ENCODE data around the gene RAB3C.

The RAB3C gene

GRCh38 chr5:58803056-58803455 lies 220.2 kb downstream of the RAB3C start:
- ATAC-seq, result no peak
- TF ChIP-seq ARNTL (CRISPR knock-in tag; IDR thresholded peaks at IDR 0.05; ENCODE audit: borderline replicate concordance, low read depth) (no peak), ZNF70 (CRISPR knock-in tag; IDR thresholded peaks at IDR 0.05) (no peak), ZC3H10 (CRISPR knock-in tag; IDR thresholded peaks at IDR 0.05) (no peak), OSR1 (CRISPR knock-in tag; IDR thresholded peaks at IDR 0.05) (no peak), ISL1 (CRISPR knock-in tag; IDR thresholded peaks at IDR 0.05) (no peak), ZNF8 (CRISPR knock-in tag; IDR thresholded peaks at IDR 0.05) (no peak), ZNF565 (CRISPR knock-in tag; conservative IDR thresholded peaks at IDR 0.05; ENCODE audit: low read depth) (no peak)
- TF ChIP-seq, protein P1, sequence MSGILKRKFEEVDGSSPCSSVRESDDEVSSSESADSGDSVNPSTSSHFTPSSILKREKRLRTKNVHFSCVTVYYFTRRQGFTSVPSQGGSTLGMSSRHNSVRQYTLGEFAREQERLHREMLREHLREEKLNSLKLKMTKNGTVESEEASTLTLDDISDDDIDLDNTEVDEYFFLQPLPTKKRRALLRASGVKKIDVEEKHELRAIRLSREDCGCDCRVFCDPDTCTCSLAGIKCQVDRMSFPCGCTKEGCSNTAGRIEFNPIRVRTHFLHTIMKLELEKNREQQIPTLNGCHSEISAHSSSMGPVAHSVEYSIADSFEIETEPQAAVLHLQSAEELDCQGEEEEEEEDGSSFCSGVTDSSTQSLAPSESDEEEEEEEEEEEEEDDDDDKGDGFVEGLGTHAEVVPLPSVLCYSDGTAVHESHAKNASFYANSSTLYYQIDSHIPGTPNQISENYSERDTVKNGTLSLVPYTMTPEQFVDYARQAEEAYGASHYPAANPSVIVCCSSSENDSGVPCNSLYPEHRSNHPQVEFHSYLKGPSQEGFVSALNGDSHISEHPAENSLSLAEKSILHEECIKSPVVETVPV (CRISPR knock-in tag; IDR thresholded peaks at IDR 0.05), result no peak
- TF ChIP-seq, protein P2, sequence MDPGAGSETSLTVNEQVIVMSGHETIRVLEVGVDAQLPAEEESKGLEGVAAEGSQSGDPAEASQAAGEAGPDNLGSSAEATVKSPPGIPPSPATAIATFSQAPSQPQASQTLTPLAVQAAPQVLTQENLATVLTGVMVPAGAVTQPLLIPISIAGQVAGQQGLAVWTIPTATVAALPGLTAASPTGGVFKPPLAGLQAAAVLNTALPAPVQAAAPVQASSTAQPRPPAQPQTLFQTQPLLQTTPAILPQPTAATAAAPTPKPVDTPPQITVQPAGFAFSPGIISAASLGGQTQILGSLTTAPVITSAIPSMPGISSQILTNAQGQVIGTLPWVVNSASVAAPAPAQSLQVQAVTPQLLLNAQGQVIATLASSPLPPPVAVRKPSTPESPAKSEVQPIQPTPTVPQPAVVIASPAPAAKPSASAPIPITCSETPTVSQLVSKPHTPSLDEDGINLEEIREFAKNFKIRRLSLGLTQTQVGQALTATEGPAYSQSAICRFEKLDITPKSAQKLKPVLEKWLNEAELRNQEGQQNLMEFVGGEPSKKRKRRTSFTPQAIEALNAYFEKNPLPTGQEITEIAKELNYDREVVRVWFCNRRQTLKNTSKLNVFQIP (CRISPR knock-in tag; IDR thresholded peaks at IDR 0.05; ENCODE audit: borderline replicate concordance, low read depth), result no peak
- TF ChIP-seq, protein P3, sequence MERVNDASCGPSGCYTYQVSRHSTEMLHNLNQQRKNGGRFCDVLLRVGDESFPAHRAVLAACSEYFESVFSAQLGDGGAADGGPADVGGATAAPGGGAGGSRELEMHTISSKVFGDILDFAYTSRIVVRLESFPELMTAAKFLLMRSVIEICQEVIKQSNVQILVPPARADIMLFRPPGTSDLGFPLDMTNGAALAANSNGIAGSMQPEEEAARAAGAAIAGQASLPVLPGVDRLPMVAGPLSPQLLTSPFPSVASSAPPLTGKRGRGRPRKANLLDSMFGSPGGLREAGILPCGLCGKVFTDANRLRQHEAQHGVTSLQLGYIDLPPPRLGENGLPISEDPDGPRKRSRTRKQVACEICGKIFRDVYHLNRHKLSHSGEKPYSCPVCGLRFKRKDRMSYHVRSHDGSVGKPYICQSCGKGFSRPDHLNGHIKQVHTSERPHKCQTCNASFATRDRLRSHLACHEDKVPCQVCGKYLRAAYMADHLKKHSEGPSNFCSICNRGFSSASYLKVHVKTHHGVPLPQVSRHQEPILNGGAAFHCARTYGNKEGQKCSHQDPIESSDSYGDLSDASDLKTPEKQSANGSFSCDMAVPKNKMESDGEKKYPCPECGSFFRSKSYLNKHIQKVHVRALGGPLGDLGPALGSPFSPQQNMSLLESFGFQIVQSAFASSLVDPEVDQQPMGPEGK (CRISPR knock-in tag; IDR thresholded peaks at IDR 0.05; ENCODE audit: borderline replicate concordance), result no peak

GRCh38 chr5:58804291-58804690 lies 221.4 kb downstream of the RAB3C start:
- TF ChIP-seq RARB (CRISPR knock-in tag; IDR thresholded peaks at IDR 0.05), result no peak
- ATAC-seq, result no peak

DNA sequence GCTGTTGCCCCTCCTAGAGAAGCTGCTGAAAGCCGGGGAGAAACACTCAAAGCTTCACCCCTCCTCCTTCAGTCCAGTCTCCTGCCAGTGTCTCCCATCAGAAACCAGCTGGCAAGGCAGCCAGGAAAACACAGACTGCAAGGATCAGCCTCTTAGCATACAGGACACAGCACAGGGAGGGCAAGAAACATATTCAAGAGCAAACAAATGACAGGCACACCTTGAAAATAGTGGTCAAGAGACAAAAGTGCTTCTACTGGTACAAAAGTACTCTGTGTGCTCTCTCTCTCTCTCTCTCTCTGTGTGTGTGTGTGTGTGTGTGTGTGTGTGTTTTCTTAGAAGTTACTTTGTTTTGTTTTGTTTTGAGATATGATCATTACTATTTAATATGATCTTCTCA lies 227.2 kb downstream of the RAB3C start:
- TF ChIP-seq, protein P1 (CRISPR knock-in tag; IDR thresholded peaks at IDR 0.05), result no peak
- no peak for TF ChIP-seq TCF4 (CRISPR knock-in tag; IDR thresholded peaks at IDR 0.05; ENCODE audit: borderline replicate concordance)
- no peak for TF ChIP-seq ESRRG (CRISPR knock-in tag; IDR thresholded peaks at IDR 0.05)
- no peak for TF ChIP-seq TSHZ2 (CRISPR knock-in tag; IDR thresholded peaks at IDR 0.05)
- TF ChIP-seq ZFP3 (CRISPR knock-in tag; IDR thresholded peaks at IDR 0.05), result no peak
- TF ChIP-seq, protein P2 (CRISPR knock-in tag; IDR thresholded peaks at IDR 0.05; ENCODE audit: borderline replicate concordance, low read depth), result no peak
- no peak for TF ChIP-seq ISL1 (CRISPR knock-in tag; IDR thresholded peaks at IDR 0.05)
- no peak for TF ChIP-seq BACH2 (CRISPR knock-in tag; IDR thresholded peaks at IDR 0.05; ENCODE audit: borderline replicate concordance)
- TF ChIP-seq CSDC2 (CRISPR knock-in tag; IDR thresholded peaks at IDR 0.05), result no peak
- TF ChIP-seq ZNF70 (CRISPR knock-in tag; IDR thresholded peaks at IDR 0.05), result no peak
- TF ChIP-seq CREB5 (CRISPR knock-in tag; IDR thresholded peaks at IDR 0.05; ENCODE audit: low read depth), result no peak
- no peak for TF ChIP-seq TOX (CRISPR knock-in tag; IDR thresholded peaks at IDR 0.05; ENCODE audit: borderline replicate concordance)
- TF ChIP-seq OSR1 (CRISPR knock-in tag; IDR thresholded peaks at IDR 0.05), result no peak
- TF ChIP-seq ZC3H10 (CRISPR knock-in tag; IDR thresholded peaks at IDR 0.05), result no peak
- TF ChIP-seq ZNF8 (CRISPR knock-in tag; IDR thresholded peaks at IDR 0.05), result no peak
- ATAC-seq, result no peak

Data from SK-N-SH treated with all-trans-retinoic acid at 6 μM for 48 hours (cell line).